Left lung (tissue), 10 donors: ENCODE measurements around the gene TLE2. TPM values are rescaled to one million over a fixed set of nuclear protein-coding genes. Genes with fewer than 3 reads are reported as not detected.
A peak's percentile ranks its signal among the peaks of the same experiment; 100 is the strongest.

Experiments
- ATAC-seq: fragments of 200-7000 bp; cut with Tn5 transposase; one replicate; pipeline ENCODE4 v1.9.1; 2020; ENCODE audit warnings: moderate library complexity
- DNase-seq, 4 donors: peaks; one replicate each; pipeline ENCODE4 v3.0.0-alpha.2; 2013 to 2020
- H3K27ac ChIP-seq, 2 donors: fragments of 200-600 bp; sonication (generic) in 1 of 2; one replicate each; pipeline versions ENCODE4 v1.5.0 to v1.8.0; 2020 to 2021
- H3K27me3 ChIP-seq, 2 donors: fragments of 200-600 bp; sonication (generic) in 1 of 2; one replicate each; pipeline versions ENCODE4 v1.5.0 to v1.8.0; 2020 to 2021
- H3K36me3 ChIP-seq, 2 donors: fragments of 200-600 bp; sonication (generic) in 1 of 2; one replicate each; pipeline versions ENCODE4 v1.5.0 to v1.8.0; 2020 to 2021
- H3K4me1 ChIP-seq, 2 donors: fragments of 200-600 bp; one replicate each; pipeline ENCODE4 v1.8.0; 2021
- H3K4me3 ChIP-seq, 2 donors: fragments of 200-600 bp; sonication (generic) in 1 of 2; one replicate each; pipeline versions ENCODE4 v1.5.0 to v1.8.0; 2020 to 2021; ENCODE audit warnings: mild to moderate bottlenecking in 1 of 2
- H3K9me3 ChIP-seq, 2 donors: fragments of 200-600 bp; sonication (generic) in 1 of 2; one replicate each; pipeline versions ENCODE4 v1.5.0 to v1.8.0; 2020 to 2021
- CTCF ChIP-seq, 2 donors: fragments of 200-600 bp; sonication (generic) in 1 of 2; IDR thresholded peaks; one replicate each; pipeline versions ENCODE4 v1.5.0 to v1.8.0; 2021; ENCODE audit warnings: antibody characterized with exemption in 2 of 2
- intact Hi-C, 2 donors: fragments of 100-400 bp; cut with DNase I; formaldehyde crosslinking; loops; one replicate each; pipeline versions ENCODE4 v1.11.2 to v1.14.2; 2022
- polyA plus RNA-seq, 6 donors: library from polyadenylated mRNA; unstranded; fragments of 120-200 nt; gene quantifications; one replicate each; pipeline ENCODE4 v1.2.1, GENCODE V29; 2013; ENCODE audit not compliant: insufficient read length in 6 of 6
- total RNA-seq, 2 donors: library from RNA; stranded (reverse); fragmentation: NEBNext Ultra II Directional; extraction: Animal tissue kit (Norgen Biotek cat#: 25700); gene quantifications; one replicate each; pipeline ENCODE4 v1.2.1, GENCODE V29; 2021
- donor health status: DM: no; HTN: yes; CAD: no.
- donor health status: DM: no; HTN: no; CAD: no.

Gene TLE2
- total and polyA plus RNA-seq, 8 donors: 35.2 to 244 (median 159) TPM

- intact Hi-C loops: no loop called here
- peak overlapping the region in 1 of 2 donors; percentile 3 for H3K27ac ChIP-seq
- no peaks in the 10 kb centered on the region for H3K9me3 ChIP-seq
- TF ChIP-seq CTCF (IDR thresholded peaks at IDR 0.05): no peak
- H3K36me3 ChIP-seq: peaks cover 0 to 53% of the 10 kb centered on the region in 2 donors
- H3K27me3 ChIP-seq: no peaks in the 10 kb centered on the region
- H3K4me3 ChIP-seq: peak overlapping the region in 1 of 2 donors; percentile 76
- DNase-seq: no peak
- H3K4me1 ChIP-seq: peaks cover 35 to 77% of the 10 kb centered on the region in 2 donors
- ATAC-seq: no peak
These were observed 30.6 kb upstream of the TLE2 start for GRCh38 chr19:3059653-3060052.

GRCh38 chr19:3058821-3059314 is 29.8 kb upstream of the TLE2 start:
- Histone ChIP-seq H3K27me3 (no peaks in the 10 kb centered on the region), H3K27ac (peak overlapping the region in 1 of 2 donors; percentile 8), H3K4me1 (peaks cover 35 to 74% of the 10 kb centered on the region in 2 donors), H3K4me3 (peak overlapping the region in 1 of 2 donors; percentile 76), H3K9me3 (no peaks in the 10 kb centered on the region), H3K36me3 (peaks cover 0 to 61% of the 10 kb centered on the region in 2 donors)
- TF ChIP-seq CTCF (IDR thresholded peaks at IDR 0.05): no peak
- intact Hi-C loops: no loop called here
- DNase-seq (no peak), ATAC-seq (no peak)

GRCh38 chr19:3058009-3058820 is 29.1 kb upstream of the TLE2 start:
- no peaks in the 10 kb centered on the region for H3K9me3 ChIP-seq
- peaks cover 0 to 68% of the 10 kb centered on the region in 2 donors for H3K36me3 ChIP-seq
- H3K27ac ChIP-seq: peak overlapping the region; percentile 41 to 53
- no peak for ATAC-seq
- H3K4me3 ChIP-seq: peak overlapping the region in 1 of 2 donors; percentile 76
- intact Hi-C loops: no loop called here
- TF ChIP-seq CTCF (IDR thresholded peaks at IDR 0.05): no peak
- no peaks in the 10 kb centered on the region for H3K27me3 ChIP-seq
- H3K4me1 ChIP-seq: peaks cover 35 to 69% of the 10 kb centered on the region in 2 donors
- no peak for DNase-seq

- H3K9me3 ChIP-seq: no peaks in the 10 kb centered on the region
- peak overlapping the region in 1 of 2 donors; percentile 7 for H3K4me3 ChIP-seq
- H3K4me1 ChIP-seq: peaks cover 29 to 62% of the 10 kb centered on the region in 2 donors
- H3K27ac ChIP-seq: peak overlapping the region; percentile 41 to 53
- no peaks in the 10 kb centered on the region for H3K27me3 ChIP-seq
- DNase-seq (peak; percentile 71 to 90 (median 87)), ATAC-seq (peak; percentile 65)
- TF ChIP-seq CTCF (IDR thresholded peaks at IDR 0.05): no peak
- peaks cover 0 to 75% of the 10 kb centered on the region in 2 donors for H3K36me3 ChIP-seq
- intact Hi-C loops: no loop called here
These were observed 28.2 kb upstream of the TLE2 start for GRCh38 chr19:3057275-3057714.

GRCh38 chr19:3056417-3057088 is 27.5 kb upstream of the TLE2 start:
- no peaks in the 10 kb centered on the region for H3K27me3 ChIP-seq
- intact Hi-C loops: no loop called here
- no peak overlapping the region for H3K4me3 ChIP-seq
- ATAC-seq (no peak), DNase-seq (no peak)
- no peak for TF ChIP-seq CTCF (IDR thresholded peaks at IDR 0.05)
- peak overlapping the region; percentile 41 to 53 for H3K27ac ChIP-seq
- H3K36me3 ChIP-seq: peaks cover 0 to 75% of the 10 kb centered on the region in 2 donors
- no peaks in the 10 kb centered on the region for H3K9me3 ChIP-seq
- H3K4me1 ChIP-seq: peaks cover 29 to 62% of the 10 kb centered on the region in 2 donors
